Stimulated activated CD8-positive, alpha-beta memory T cell treated with anti-CD3 and anti-CD28 coated beads, Interleukin-2, amount 100 ng/mL, for 48 hours (primary cell): ENCODE data around the gene SAMHD1.

Experiments
- DNase-seq, 2 donors: peaks; one replicate each; pipeline ENCODE4 v3.0.0-alpha.2; 2020; ENCODE audit warnings: low read depth in 2 of 2

SAMHD1 gene

DNA sequence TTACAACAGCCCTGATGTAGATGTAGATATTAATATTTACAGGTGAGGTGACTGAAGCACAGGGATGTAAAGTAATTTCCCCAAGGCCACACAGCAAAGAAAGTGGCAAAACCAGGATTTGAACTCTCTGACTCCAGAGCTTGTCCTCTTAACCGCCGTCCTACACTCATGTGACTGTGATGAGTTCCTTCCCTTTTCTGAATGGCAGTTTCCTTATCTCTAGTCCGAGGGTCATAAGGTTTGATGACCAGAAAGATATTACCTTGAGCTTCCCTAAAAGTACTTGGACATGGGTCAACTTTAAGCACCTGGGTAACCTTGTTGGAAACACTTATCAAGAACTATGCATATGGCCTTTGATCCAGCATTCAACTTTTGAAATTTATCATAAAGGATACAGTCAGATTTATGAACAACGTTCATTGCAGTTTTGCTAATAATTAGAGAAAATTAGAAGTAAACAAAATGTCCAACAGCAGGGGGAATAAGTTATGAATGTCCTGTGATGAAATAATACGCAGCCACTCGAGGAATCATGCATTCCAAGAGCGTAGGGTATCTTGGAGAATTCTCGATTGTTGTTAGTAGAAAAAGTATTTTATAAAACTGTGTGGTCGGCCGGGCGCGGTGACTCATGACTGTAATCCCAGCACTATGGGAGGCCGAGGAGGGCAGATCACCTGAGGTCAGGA is 77.9 kb downstream of the SAMHD1 start:
- DNase-seq, result no peak

DNA sequence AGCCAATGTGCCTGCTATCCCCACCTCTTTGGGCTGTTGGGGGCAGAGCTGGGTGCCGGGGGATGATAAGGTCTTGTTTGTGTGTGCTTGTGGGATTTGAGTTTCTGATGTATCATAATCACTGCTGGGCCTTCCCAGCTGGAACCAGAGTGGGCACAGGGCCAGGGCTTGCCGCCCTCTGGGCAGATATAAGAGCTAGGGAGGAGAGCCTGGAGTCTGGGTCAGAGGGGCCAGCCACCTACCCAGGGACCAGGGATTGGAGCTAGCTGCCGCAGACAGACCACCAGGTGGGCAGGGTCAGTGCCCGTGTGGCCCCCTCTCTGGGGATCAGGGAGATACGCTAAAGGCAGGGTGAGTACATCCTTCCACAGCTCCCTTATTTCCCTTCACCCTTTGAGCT is 78.7 kb downstream of the SAMHD1 start:
- DNase-seq, result no peak

DNA sequence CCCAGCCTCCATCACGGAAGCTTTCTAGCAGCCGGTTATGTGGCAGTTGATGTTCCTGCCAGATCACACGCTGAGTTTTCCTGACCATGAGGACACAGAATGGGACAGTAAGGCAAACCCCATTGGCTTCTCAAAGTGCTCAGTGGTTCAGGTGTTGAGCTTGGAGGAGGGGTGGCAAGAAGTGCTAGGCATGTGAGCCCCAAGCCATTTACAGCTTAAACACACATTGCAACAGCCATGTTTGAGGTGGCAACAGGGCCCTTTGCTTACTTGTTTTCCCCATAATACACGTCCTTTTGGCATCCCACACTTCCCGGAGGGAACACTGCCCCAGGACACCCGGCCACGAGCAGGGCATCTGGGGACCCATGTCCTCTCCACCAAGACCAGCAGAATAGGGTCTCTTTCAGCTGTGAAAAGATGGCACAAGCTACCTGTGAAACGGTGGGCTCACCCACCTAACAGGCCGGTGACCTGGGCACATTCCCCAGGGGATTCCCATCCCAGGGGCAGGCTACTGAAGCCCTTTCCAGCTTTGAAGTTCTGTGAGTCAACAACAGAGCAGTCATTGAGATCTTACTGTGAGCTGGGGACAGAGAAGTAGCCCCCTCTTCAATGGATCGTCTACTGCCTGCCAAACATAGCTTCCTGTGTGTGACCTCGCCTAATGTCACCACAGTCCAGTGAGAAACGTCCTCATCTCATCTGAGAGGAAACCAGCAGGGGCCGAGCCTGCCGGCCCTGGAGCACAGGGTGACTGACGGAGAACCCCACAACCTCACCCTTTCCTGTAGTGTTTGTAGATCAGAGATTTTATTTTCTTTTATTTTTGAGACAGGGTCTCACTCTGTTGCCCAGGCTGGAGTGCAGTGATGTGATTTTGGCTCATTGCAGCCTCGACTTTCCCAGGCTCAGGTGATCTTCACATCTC is 79.6 kb downstream of the SAMHD1 start:
- no peak for DNase-seq

DNA sequence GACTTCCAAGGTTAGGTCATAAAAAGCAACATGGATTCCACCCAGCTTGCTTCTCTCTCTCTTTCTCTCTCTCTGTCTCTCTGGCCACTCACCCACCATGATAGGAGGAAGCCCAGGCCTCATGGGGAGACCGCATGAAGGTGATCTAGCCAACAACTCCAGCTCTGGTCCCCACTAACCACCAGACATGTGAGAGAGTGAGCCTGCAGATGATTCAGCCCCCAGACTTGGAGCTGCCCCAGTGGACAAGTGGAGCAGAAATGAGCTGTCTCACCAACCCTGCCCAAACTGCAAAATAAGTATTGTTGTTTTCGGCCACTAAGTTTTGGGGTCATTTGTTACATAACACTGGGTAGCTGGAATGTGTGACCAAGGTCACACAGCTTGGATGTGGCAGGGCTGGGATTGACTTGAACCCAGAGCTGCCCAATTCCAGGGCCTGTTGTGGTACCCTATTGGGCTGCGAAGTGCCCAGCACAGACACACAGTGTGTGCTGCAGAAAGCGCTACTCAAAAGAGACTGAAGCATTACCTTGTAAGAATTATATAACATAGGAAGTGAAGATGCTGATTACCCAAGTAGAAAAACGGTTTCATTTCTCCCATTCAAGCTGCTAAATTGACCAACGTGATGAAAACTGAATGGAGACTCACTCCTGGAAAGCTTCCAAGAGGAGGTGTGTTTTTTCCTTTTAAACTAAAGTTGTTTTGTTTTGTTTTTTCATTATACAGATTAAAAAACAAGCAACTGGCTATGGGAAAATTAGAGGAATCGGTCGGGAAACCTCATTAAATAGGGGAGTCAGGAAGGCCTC is 84.6 kb downstream of the SAMHD1 start:
- DNase-seq, result no peak

DNA sequence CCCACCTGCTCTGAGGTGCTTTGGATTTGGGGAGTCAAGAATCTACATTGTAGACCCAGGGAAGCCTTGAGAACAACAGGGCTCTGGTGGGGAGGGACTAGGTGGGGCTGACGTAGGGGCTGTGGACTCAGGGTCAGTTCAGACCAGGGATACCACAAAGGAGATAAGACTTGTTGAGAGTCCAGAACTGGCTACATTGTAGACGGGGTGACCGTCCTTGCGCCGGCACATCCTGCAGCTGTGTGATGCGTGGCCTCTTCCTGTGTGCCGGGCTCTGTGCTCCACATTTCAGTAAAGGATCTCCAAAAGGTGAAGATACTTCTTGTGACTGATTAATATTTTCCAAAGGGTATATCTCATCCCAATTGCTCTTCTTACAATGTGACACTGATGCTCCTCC is 85.3 kb downstream of the SAMHD1 start:
- no peak for DNase-seq

DNA sequence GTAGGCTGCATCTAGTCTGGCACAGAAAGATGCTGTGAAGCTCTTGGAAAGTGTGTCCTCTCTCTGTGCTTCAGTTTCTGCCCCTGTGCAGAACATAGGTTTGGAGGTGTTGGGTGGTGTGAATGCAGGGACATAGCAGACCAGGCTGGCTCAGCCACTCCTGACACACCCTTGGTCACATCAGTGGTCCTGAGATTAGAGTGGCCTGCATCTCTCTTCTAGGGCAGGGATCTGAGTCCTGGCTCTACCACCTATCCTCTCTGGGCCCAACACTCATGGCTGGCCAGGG is 85.7 kb downstream of the SAMHD1 start:
- DNase-seq, result no peak

DNA sequence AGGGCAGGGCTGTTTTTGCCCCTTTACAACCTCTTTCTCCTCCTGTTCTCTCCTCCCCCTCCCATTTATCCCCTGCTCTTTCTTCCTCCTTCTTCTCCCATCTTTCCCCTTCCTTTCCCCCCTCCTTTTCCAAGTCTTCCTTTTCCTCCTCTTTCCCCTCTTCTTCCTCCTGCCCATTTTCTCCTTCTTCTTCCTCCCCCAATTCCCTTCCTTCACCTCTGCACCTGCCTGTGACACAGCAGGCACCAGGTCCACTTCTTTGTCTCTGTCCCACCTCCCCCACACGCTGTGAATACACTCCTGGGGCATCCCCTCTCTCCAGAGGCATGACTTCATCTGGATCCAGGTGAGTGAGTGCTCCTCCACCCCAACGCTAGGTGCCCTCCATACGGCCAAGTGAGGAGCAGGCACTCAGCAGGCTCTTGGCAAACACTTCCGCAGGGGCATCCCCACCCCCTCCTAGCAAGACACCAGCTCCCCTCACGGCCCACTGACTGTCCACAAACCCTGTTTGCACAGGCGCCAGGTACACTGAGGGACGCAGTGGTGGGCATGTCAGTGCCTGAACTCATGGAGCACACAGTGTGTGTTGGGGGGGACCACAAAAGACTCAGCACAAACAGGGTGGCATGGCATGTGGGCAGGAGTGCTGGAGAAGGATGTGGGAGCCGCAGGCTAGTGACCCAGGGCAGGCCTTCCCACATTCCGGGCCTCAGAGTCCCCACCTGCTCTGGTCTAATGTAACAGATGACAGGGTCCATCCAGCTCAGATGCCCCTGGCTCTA is 86.2 kb downstream of the SAMHD1 start:
- DNase-seq, result no peak

DNA sequence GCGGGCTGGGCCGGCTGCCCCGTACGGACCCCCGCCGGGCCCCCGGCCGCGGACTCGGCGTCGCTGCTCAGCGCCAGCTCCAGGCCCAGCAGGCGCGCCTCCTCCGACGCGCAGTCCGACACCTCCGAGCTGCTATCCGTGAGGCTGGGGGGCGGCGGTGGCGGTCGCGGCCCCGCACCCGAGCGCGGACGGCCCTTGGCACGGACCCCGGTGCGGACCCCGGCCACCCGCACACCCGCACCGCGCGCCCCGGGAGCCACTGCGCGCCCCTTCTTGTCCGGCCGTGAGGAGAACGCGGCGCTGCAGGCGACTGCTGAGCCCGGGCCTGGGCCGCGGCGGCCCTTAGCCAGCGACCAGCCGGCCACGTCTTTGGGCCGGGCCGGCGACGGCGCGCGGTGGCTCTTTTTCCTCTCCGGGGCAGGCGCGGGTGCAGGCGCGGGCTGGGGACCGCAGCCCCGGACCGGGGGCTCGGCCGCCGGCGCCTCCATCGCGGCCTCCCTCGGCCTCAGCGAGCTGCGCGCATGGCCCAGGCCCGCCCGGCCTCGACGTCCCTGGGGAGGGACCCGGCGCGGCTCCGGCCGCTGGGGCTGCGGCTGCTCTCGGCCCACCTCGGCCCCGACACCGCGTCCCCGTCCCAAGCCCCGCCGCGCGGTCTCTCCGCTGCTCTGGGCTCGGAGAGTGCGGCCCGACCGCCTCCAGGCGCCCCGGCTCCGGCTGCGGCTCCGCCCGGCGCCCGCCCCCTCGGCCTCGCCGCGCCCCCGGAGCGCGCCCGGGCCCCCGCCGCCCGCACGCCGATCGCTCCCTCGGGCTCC is 88.4 kb downstream of the SAMHD1 start:
- DNase-seq, result no peak

DNA sequence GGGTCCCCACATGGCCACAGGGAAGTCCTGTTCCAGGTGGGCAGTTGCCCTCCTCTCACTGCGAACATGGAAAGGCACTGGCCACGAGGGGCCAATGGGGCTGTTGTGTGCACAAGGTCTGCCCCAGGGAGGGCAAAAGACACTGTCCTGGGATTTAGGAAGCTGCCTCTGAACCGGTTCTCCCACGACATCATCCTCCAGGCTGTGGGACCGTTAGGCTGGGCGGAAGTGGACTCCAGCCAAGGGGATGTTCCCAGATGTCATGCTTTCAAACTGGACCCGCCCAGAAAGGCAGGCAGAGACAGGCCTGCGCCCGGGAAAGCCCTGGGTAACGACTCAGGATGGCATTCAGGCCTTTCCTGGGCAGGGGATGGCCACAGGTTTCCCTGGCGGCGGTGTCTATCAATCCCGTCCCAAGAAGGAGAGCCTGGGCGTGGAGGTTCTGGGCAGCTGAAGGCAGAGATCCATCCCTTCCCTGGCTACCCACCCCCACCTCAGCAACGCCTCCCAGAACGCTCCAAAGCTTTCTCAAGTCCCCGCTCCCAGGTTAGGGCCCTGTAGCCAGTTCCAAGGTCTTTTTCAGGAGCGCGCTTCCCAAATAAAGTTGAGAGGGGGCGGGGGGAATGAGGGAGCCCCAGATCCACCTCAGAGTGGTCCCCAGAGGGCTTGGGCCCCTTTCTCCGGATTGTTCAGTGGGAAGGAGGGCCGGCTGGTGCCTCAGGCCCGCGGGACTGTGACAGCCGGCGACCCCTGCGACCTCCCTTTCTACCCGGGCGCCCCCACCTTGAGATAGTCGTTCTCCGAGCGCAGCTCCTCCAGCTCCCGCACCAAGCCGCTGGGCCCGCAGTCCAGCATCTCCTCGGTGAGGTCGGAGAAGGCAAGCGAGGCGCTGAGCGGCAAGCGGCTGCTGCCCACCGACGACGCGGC is 89.4 kb downstream of the SAMHD1 start:
- no peak for DNase-seq

DNA sequence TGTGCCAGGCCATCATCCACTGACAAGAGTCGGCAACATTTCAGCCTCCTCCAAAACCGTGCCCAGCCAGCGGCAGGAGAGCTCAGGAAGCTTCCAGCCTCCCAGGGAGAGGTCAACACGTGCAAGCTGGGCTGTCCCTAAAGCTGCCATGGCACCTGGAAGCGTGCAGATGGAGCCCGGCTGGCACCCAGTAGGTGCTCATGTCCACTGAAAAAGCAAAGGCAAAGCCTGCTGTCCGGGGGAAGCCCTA is 90.0 kb downstream of the SAMHD1 start:
- no peak for DNase-seq

DNA sequence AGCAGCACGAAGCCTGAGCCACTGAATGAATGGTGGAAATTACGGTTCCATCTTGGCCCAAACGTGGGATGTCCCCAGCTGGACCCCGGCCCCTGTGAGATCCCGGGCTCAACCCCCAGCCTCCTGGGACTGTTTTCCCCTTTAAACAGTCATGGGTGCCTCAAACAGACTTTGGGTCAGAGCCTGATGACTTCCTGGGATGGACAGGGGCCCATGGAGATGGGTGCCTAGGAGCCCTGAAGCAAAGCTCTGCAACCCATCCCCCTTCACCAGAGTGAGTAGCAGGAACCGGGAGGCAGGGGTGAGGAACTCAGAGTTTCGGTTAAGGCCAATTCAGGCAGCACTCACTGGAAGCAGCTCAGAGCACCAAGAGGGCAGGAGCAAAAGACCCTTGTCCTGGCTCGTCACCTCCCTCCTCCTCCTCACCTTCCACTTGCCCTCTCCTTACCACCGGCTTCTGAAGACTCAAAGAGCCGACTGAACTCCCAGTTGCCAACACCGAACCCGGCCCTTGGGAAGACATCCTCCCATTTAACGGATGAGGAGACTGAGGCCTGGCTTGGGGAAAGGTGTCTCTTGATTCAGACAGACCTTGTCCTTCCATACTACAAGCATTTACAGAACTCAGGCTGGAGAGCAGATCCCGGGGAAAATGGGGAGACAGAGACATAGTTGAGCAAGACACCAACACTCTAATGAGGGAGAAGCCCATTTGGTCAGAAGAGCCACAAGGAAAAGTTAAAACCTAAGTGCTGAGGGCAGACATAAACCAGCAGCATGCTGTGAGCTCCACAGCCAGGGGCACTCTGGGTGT is 90.5 kb downstream of the SAMHD1 start:
- DNase-seq, result no peak

DNA sequence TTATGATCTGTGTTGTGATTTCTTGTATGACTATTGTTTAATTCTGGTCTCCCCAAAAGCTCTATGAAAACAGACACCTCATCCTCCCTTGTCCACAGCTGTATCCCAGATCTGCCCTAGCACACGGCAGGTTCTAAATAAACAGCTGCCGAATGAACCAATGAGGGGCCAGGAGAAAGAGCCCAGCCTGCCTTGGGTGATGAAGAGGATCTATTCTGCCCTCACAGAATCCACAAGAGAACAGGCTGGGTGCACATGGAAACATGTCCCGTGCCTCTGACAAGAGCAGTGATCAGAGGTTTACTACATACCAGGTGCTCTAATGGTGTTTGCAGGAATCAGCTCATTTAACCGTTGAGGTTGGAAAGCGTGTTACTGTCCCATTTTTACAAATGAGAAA is 91.2 kb downstream of the SAMHD1 start:
- no peak for DNase-seq

DNA sequence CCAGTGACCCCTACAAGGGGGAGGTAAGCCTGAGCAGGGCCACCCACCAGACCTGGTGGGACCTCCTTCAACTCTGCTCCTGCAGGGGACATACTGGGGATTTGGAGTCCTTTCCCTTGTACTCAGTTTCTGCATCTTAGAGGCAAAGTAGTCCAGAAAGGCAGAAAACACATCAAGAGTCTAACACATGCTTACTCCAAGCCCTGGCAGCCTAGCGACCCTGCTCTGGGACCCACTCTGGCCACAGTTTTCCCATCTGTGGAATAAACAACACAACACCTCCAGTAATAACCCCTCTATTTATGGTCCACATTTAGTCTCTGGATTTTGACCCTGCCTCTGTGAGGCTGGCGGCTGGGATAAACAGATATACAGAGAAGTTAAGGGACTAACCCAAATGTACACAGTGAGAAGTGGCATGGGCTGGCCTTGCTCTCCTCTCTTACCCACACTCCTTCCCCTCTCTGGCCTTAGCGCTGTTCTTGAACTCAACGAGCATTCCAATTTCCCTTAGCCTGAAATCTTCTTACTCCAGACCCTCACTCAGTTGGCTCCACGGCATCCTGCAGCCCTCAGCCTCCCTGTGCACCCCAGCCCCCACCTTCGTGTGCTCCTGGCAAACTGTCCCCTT is 91.7 kb downstream of the SAMHD1 start:
- DNase-seq, result no peak

DNA sequence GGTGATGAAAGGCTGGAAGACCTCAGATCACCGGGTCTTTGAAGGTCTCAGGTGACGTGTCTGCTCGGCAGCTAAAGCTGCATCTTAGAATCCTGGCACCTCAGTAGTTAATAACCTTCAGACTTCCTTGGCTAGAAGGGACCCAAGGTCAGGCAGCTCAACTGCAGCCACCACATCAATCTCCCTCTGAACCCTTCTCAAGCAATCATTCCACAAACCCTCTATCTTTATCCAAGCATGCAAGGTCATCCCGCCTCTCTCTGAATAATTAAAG is 92.3 kb downstream of the SAMHD1 start:
- DNase-seq, result no peak

DNA sequence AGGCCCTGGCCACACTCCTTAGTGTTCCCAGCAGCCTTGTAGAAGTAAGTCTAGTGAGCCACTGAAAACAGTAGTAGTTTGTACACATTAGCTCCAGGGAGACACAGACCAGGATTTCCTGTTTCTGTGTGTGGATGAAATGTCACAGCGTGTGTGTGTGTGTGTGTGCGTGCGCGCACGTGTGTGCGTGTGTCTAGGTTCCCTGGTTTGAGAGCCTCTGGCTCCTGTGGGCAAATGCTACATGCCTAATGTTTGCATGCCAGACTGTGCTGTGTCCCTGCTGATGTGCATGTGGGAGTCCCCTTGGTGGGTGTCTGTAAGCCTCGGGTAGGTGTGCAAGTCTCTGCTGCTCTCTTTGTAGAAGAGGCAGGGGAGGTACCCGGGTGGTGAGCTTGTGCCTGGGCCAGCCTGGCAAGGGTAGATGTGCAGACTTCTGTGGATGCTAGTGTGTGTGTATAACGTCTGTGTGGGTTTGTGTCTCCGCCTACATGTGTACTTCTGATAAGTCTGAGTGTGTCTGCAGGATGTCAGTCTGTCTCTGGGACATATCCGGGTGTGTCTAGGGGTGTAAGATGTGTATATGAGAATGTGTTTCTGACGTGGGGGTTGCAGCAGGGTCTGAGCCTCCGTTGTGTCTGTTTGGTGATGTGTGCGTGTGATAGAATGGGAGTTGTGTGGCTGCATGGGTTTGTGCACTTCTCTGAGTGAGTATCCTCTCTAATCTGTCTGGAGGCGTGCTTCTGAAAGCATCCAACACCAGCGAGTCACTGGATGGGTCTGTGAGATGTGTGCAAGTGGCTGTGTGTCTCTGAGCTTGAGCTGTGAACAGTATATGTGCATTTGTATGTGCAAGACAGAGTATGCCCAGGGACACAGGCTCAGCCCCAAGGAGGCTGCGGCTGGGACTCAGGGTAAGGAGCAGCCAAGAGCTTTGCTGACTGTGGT is 94.5 kb downstream of the SAMHD1 start:
- DNase-seq, result no peak

DNA sequence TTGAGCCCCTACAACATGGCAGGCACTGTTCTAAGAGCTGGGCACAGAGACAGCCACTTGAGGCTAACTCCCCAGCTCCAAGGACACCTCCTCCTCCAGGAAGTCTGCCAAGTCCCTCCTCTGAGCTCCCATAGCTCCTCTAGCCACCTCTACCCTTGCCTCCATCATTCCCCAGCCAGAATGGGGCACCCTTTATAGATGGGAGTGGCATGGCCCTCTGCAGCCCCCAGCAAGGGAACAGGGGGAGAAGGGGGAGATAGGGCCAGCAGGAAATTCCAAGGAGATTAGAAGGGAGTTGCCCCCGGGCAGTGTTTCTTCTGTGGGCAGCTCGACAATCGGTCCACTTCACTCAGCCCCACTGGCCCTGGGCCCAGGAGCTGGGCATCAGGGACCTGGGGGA is 95.3 kb downstream of the SAMHD1 start:
- DNase-seq, result no peak

DNA sequence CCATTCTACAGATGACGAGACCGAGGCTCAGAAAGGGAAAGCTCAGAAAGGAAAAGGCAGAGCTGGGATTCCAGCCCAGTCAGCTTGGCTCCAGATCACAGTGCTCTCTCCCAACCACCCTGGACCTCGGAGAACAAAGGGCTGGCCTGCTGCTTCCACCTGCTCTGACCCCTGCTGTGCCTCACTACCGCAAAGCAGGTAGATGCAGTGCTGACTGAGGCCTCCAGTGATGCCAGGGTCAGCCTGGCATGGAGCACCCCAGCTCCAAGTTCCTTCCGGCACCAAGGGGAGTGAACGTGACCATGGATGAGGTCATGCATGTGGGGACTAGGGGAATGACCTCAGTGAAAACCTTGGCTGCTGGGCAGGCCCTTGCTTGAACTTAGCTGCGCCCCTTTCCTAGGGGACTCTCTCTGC is 96.3 kb downstream of the SAMHD1 start:
- no peak for DNase-seq
